LoVo (cell line): ENCODE data around the gene TNFRSF13B.
"Not testable (repeated sequence)": the region's sequence is repeated elsewhere in the genome, so short reads cannot be mapped to it uniquely, and the experiment has no call there.

Experiments
- DNase-seq: peaks from one replicate; pipeline ENCODE4 v3.0.0-alpha.2; 2016; ENCODE audit warnings: low spot score

The TNFRSF13B gene

DNA sequence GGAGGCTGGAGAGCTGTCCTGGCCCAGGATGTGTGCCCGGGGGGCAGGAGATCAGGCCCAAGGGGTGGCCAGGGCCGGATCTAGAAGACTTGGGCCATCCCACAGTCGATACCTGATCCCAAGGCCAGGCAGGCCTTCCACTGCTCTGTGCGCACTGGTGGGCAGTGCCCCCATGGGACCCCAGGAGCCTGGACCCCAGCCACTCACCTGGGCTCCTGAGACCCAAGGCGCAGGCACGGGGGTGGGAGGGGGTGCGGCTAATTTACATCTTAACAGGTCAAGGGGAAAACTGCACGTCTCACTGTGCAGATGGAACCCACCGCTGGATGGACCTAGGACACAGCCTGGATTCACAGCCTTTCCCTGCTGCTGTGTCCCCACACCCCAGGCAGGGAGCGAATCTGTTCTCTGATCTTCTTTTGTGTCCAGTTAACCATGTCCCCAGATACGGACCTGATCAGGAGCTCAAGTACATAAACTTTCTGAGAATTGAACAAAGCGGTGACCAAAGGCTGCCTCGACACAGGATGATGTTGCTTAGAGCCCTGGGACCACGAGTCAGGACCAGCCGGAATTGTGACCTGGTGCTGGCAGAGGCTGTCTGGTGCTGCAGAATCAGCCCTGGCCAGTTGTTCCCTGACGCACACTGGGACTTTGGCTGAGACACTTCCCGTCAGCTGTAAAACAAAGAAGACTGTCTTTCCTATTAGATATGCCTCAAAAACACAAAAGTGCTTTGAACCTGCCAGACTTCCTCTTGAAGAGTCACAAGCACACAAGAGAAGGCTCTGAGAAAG, 60.6 kb downstream of the TNFRSF13B start:
- no peak for DNase-seq

DNA sequence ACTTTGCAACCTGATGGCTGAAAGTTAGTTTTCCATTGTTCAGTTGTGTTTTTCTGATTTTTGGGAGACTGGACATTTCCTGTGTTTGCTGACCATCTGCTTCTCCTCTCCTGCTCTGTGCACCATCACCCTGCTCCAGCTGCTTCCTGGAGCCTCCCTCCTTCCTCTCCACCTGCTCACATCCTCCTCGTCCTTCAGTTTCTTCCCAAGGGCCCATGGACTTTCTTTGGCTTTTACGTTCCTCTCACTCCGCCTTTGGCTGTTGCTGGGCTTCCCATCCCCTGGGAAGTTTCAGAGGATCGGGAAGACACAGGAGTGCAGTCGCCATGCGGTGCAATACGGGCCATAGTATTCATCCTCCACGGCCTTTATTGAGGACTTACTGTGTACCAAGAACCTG, 61.6 kb downstream of the TNFRSF13B start:
- DNase-seq: no peak

DNA sequence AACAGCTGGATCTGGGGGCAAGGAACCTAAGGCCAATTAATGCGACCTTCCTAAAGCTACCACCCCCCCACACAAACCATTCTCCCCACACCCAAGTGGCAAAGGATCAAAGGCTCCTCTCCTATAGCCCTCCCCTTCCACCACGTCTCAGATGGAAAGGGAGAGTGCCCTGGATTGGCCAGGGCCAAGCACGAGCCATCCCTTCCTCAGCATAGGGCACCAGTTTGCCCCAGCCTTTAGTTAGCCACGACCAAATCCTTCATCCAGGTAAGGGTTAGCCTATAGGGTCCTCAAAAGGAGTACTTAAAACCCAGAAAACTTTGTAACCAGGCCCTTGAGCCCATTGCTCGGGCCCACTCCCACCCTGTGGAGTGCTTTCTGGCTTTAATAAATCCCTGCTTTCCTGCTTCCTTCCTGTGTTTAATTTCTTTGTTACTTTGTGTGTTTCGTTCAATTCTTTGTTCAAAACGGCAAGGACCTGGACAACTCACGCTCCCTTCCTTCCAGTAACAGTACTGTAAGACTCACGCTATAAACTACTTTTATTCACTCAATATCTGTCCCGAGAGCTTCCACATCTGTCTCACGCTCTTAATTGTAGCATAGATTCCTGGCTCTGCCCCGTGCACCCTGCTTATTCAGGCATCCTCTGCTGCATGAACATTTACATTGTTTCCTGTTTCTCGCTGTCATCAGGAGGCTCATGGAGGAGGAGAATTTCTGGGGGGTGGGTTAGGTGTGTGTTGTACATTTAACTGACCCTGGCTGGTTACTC, 62.3 kb downstream of the TNFRSF13B start:
- no peak for DNase-seq

GRCh38 chr17:16908273-16908672, 63.6 kb downstream of the TNFRSF13B start:
- no peak for DNase-seq

DNA sequence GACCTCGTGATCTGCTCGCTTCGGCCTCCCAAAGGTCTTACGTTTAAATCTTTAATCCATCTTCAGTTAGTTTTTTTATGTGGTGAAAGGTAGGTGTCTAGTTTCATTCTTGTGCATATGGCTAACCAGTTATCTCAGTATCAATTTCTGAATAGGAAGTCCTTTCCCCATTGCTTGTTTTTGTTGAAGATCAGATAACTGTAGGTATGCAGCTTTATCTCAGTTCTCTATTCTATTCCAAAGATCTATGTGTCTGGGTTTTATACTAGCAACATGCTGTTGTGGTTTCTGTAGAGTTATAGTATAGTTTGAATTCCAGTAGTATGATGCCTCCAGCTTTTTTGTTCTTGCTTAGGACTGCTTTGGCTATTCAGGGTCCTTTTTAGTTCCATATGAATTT, 65.2 kb downstream of the TNFRSF13B start:
- no peak for DNase-seq

DNA sequence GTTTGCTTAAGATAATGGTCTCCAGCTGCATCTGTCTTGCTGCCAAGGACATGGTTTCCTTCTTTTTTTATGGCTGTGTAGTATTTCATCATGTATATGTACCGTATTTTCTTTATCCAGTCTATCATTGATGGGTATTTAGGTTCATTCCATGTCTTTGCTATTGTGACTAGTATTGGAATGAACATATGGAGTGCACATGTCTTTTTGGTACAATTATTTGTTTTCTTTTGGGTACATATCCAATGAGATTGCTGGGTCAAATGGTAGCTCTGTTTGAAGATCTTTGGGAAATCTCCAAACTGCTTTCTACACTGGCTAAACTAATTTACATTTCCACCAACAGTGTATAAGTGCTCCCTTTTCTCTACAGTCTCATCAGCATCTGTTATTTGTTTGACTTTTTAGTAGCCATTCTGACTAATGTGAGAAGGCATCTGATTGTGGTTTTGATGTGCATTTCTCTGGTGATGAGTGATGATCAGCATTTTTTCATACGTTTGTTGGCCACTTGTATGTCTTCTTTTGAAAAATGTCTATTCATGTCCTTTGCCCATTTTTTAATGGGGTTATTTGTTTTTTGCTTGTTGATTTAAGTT, 66.2 kb downstream of the TNFRSF13B start:
- DNase-seq: peak; percentile 14

DNA sequence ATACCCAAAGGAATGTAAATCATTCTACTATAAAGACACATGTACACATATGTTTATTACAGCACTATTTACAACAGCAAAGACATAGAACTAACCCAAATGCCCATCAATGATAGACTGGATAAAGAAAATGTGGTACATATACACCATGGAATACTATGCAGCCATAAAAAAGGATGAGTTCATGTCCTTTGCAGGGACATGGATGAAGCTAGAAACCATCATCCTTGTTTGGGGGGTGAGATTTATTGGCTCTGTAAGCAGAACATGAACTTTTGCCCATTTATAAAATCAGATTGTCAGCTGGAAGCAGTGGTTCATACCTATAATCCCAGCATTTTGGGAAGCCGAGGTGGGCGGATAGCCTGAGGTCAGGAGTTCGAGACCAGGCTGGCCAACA, 68.8 kb downstream of the TNFRSF13B start:
- not testable (repeated sequence) for DNase-seq

GRCh38 chr17:16900288-16900882, 71.5 kb downstream of the TNFRSF13B start:
- no peak for DNase-seq

GRCh38 chr17:16897211-16897896, 74.6 kb downstream of the TNFRSF13B start:
- DNase-seq: not testable (repeated sequence)

DNA sequence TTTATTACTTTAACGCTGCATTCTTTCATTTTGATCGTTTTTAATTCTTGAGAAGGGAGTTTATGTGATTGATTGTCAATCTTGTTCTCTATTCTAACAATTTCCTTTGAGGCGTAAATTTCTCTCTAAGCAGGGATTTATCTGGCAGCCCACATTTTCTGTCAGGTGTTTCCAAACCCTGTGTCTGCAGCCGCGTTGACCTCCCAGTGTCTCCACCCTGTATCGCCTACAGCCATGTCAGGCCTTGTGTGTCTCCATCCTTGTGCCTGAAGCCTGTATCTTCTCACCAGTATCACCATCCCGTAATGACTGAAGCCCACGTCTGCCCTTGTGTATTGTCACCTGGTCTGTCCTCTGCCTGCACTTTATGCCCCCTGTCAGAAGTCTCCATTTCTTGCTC, 75.7 kb downstream of the TNFRSF13B start:
- not testable (repeated sequence) for DNase-seq

DNA sequence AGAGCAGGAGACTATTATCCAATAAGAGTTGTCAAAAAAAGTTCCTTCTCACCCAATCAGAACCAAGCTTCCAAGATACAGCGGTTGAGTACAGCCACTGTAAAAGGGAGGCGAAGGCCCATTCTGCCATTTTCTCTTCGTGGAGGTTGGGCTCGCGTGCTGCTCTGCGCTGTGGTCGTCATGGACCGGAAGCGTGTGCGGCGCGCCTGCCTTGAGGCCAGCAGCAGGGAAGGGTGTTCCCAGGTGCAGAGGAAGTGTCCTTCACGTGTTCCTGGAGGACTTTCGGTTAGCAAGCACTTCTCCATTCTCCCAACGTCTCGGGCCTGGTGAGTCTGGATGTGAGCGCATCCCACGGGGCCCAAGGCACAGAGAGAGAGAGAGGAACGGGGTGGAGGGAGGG, 78.4 kb downstream of the TNFRSF13B start:
- DNase-seq: not testable (repeated sequence)

DNA sequence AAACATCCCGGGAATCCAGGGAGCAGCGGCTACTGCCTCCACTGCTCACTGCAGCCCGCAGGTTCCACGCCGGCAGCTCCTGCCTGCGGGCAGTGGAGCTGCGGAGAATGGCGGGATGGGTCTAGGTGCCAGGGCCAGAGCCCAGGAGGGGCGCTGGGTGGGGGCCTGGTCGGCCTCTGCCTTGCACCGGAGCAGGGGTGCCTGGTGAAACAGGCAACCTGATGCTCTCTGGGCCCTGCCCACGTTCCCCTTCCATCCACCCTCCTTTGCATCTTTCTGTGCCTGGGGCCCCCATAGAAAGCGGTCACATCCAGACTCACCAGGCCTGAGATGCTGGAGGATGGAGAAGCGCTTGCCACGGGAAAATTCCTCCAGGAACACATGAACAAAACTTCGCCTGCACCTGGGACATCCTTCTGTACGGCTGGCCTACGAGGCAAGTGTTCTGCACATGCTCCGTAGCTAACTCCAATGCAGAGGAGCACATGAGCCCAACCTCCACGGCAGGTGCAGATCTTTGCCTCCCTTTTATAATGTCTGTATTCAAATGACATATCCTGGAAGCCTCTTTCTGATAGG, 79.0 kb downstream of the TNFRSF13B start:
- not testable (repeated sequence) for DNase-seq

- no peak for DNase-seq
Observed at GRCh38 chr17:16889088-16889465, 82.8 kb downstream of the TNFRSF13B start.
